ENCODE results near the gene SUPT20H.

- TF ChIP-seq CTCF (IDR thresholded peaks at IDR 0.05) (no peak), EZH2 (IDR thresholded peaks at IDR 0.05; ENCODE audit: borderline replicate concordance, insufficient read depth, low read depth, low read length, poor library complexity, severe bottlenecking) (no peak)
Measured at GRCh38 chr13:37049810-37050209, 9.7 kb downstream of the SUPT20H start.

All from B cell (primary cell).